Colonic mucosa (tissue), 4 donors: ENCODE data around the gene SLC39A12. TPM values are rescaled to one million over a fixed set of nuclear protein-coding genes. Genes with fewer than 3 reads are reported as not detected.

Source experiments
- DNase-seq: peaks from one replicate; pipeline ENCODE4 v3.0.0-alpha.2; 2020
- H3K27ac ChIP-seq: fragments of 200-600 bp; one replicate; pipeline ENCODE4 v1.8.0; 2021
- H3K27me3 ChIP-seq: fragments of 200-600 bp; one replicate; pipeline ENCODE4 v1.8.0; 2021
- H3K36me3 ChIP-seq: fragments of 200-600 bp; one replicate; pipeline ENCODE4 v1.8.0; 2021
- H3K4me1 ChIP-seq: fragments of 200-600 bp; one replicate; pipeline ENCODE4 v1.8.0; 2021; ENCODE audit warnings: mild to moderate bottlenecking
- H3K4me3 ChIP-seq: fragments of 200-600 bp; one replicate; pipeline ENCODE4 v1.8.0; 2021
- H3K9ac ChIP-seq, 2 donors: one replicate each; pipeline ENCODE4 v1.7.0; 2013; ENCODE audit warnings: control low read depth in 2 of 2, low read depth in 2 of 2, low read length in 2 of 2
- H3K9me3 ChIP-seq: fragments of 200-600 bp; one replicate; pipeline ENCODE4 v1.8.0; 2021
- CTCF ChIP-seq: fragments of 200-600 bp; IDR thresholded peaks from one replicate; pipeline ENCODE4 v1.8.0; 2022; ENCODE audit warnings: antibody characterized with exemption, mild to moderate bottlenecking
- intact Hi-C: fragments of 100-400 bp; cut with DNase I; formaldehyde crosslinking; loops from one replicate; pipeline ENCODE4 v1.14.1; 2022
- total RNA-seq, 2 donors: library from RNA; stranded (reverse); fragmentation: NEBNext Ultra II Directional in 1 of 2; extraction: Animal tissue kit (Norgen Biotek cat#: 25700) in 1 of 2; gene quantifications; one replicate each; pipeline ENCODE4 v1.2.1, GENCODE V29; 2021
- donor health status: healthy.
- donor health status: DM: no; HTN: no; CAD: no.
- donor health status: DM: no; HTN: no; CAD: no.

Gene SLC39A12
- total RNA-seq, 2 donors from 2014 or later = 0.13 to 0.15 TPM

GRCh38 chr10:17965649-17966235, 14.0 kb downstream of the SLC39A12 start:
- H3K9me3 ChIP-seq = no peaks in the 10 kb centered on the region
- H3K27me3 ChIP-seq = no peaks in the 10 kb centered on the region
- peak; percentile 39 for DNase-seq
- H3K27ac ChIP-seq = no peak overlapping the region
- H3K4me1 ChIP-seq = no peaks in the 10 kb centered on the region
- no peak for TF ChIP-seq CTCF
- H3K4me3 ChIP-seq = no peak overlapping the region
- H3K9ac ChIP-seq = no peak overlapping the region
- intact Hi-C loops = no loop called here
- no peaks in the 10 kb centered on the region for H3K36me3 ChIP-seq

- Histone ChIP-seq H3K9ac (no peak overlapping the region), H3K4me3 (no peak overlapping the region), H3K27ac (no peak overlapping the region), H3K9me3 (no peaks in the 10 kb centered on the region), H3K27me3 (no peaks in the 10 kb centered on the region), H3K4me1 (no peaks in the 10 kb centered on the region), H3K36me3 (no peaks in the 10 kb centered on the region)
- TF ChIP-seq CTCF = no peak
- DNase-seq = no peak
- intact Hi-C loops = no loop called here
Observed at GRCh38 chr10:17974505-17974904, 22.8 kb downstream of the SLC39A12 start.

- Histone ChIP-seq H3K4me1 (no peaks in the 10 kb centered on the region), H3K36me3 (no peaks in the 10 kb centered on the region), H3K27me3 (no peaks in the 10 kb centered on the region), H3K9ac (no peak overlapping the region), H3K27ac (no peak overlapping the region), H3K9me3 (no peaks in the 10 kb centered on the region), H3K4me3 (no peak overlapping the region)
- TF ChIP-seq CTCF = no peak
- DNase-seq = no peak
- intact Hi-C loops = no loop called here
Observed at GRCh38 chr10:17980846-17981565, 29.3 kb downstream of the SLC39A12 start.

GRCh38 chr10:17981766-17982380, 30.2 kb downstream of the SLC39A12 start:
- no peak overlapping the region for H3K27ac ChIP-seq
- intact Hi-C loops = no loop called here

GRCh38 chr10:17984056-17984455, 32.3 kb downstream of the SLC39A12 start:
- Histone ChIP-seq H3K9me3 (no peaks in the 10 kb centered on the region), H3K9ac (no peak overlapping the region), H3K27ac (no peak overlapping the region), H3K36me3 (no peaks in the 10 kb centered on the region), H3K4me3 (no peak overlapping the region), H3K4me1 (no peaks in the 10 kb centered on the region), H3K27me3 (no peaks in the 10 kb centered on the region)
- no peak for DNase-seq
- intact Hi-C loops = no loop called here
- no peak for TF ChIP-seq CTCF

More at GRCh38 chr10:17981766-17982380, 30.2 kb downstream of the SLC39A12 start:
- no peak for DNase-seq
- no peak overlapping the region for H3K4me3 ChIP-seq
- H3K9ac ChIP-seq = no peak overlapping the region
- H3K4me1 ChIP-seq = no peaks in the 10 kb centered on the region
- H3K9me3 ChIP-seq = no peaks in the 10 kb centered on the region
- no peaks in the 10 kb centered on the region for H3K27me3 ChIP-seq
- TF ChIP-seq CTCF = no peak
- H3K36me3 ChIP-seq = no peaks in the 10 kb centered on the region
